HG03521 (cell line): ENCODE results near the gene SIN3A.
"Not testable (repeated sequence)": the region's sequence is repeated elsewhere in the genome, so short reads cannot be mapped to it uniquely, and the experiment has no call there.

Source experiments
- ATAC-seq: cut with Tn5 transposase; IDR thresholded peaks from one replicate; pipeline ENCODE4 v1.9.1; 2021; ENCODE audit warnings: mild to moderate bottlenecking, moderate library complexity; ENCODE audit not compliant: unreplicated experiment

Gene SIN3A

GRCh38 chr15:75383986-75384385 lies 67.5 kb downstream of the SIN3A start:
- not testable (repeated sequence) for ATAC-seq

- no peak for ATAC-seq
Measured at GRCh38 chr15:75380773-75381172, 70.7 kb downstream of the SIN3A start.

GRCh38 chr15:75371901-75372688 lies 79.4 kb downstream of the SIN3A start:
- ATAC-seq = no peak

GRCh38 chr15:75371486-75371885 lies 80.0 kb downstream of the SIN3A start:
- no peak for ATAC-seq

GRCh38 chr15:75369897-75370581 lies 81.5 kb downstream of the SIN3A start:
- ATAC-seq = no peak

GRCh38 chr15:75368689-75369239 lies 82.7 kb downstream of the SIN3A start:
- ATAC-seq = no peak

GRCh38 chr15:75367913-75368688 lies 83.4 kb downstream of the SIN3A start, which contains the start of gene MAN2C1:
Gene MAN2C1 (minus strand): TSS chr15:75368607. CDS start chr15:75368583, 24 bp downstream.
- ATAC-seq = peak; percentile 75

GRCh38 chr15:75367406-75367912 lies 84.0 kb downstream of the SIN3A start:
- no peak for ATAC-seq

GRCh38 chr15:75367006-75367405 lies 84.5 kb downstream of the SIN3A start:
- ATAC-seq = no peak

GRCh38 chr15:75366163-75366562 lies 85.3 kb downstream of the SIN3A start:
- ATAC-seq = no peak

- no peak for ATAC-seq
Measured at GRCh38 chr15:75364881-75365280, 86.6 kb downstream of the SIN3A start.

- no peak for ATAC-seq
Measured at GRCh38 chr15:75363786-75364185, 87.7 kb downstream of the SIN3A start.

- ATAC-seq = no peak
Measured at GRCh38 chr15:75362642-75363249, 88.7 kb downstream of the SIN3A start.

- ATAC-seq = no peak
Measured at GRCh38 chr15:75361989-75362641, 89.4 kb downstream of the SIN3A start.

GRCh38 chr15:75361361-75361988 lies 90.0 kb downstream of the SIN3A start:
- no peak for ATAC-seq

GRCh38 chr15:75360856-75361255 lies 90.6 kb downstream of the SIN3A start:
- no peak for ATAC-seq

- no peak for ATAC-seq
Measured at GRCh38 chr15:75360391-75360790, 91.1 kb downstream of the SIN3A start.

- no peak for ATAC-seq
Measured at GRCh38 chr15:75359537-75360250, 91.8 kb downstream of the SIN3A start.
